ENCODE data around the gene NIT1.

The NIT1 gene

GRCh38 chr1:161080441-161081405 lies 37.2 kb upstream of the NIT1 start:
- H3K27ac Mint-ChIP-seq, result no peak overlapping the region

GRCh38 chr1:161081519-161081918 lies 36.4 kb upstream of the NIT1 start:
- Mint-ChIP-seq H3K4me1 (peaks cover 6% of the 10 kb centered on the region), H3K27ac (no peak overlapping the region), H3K4me3 (no peak overlapping the region), H3K27me3 (no peaks in the 10 kb centered on the region), H3K9me3 (no peaks in the 10 kb centered on the region), H3K36me3 (ENCODE audit: low read depth) (no peaks in the 10 kb centered on the region)
- ATAC-seq, result no peak
- DNase-seq, result no peak

More at GRCh38 chr1:161080441-161081405, 37.2 kb upstream of the NIT1 start:
- no peaks in the 10 kb centered on the region for H3K9me3 Mint-ChIP-seq
- H3K4me3 Mint-ChIP-seq, result no peak overlapping the region
- H3K27me3 Mint-ChIP-seq, result no peaks in the 10 kb centered on the region
- no peaks in the 10 kb centered on the region for H3K36me3 Mint-ChIP-seq (ENCODE audit: low read depth)
- DNase-seq (no peak), ATAC-seq (no peak)
- H3K4me1 Mint-ChIP-seq, result peaks cover 6% of the 10 kb centered on the region

- H3K27me3 Mint-ChIP-seq, result no peaks in the 10 kb centered on the region
- H3K4me3 Mint-ChIP-seq, result no peak overlapping the region
- H3K9me3 Mint-ChIP-seq, result no peaks in the 10 kb centered on the region
- ATAC-seq (no peak), DNase-seq (no peak)
- peaks cover 6% of the 10 kb centered on the region for H3K4me1 Mint-ChIP-seq
- H3K27ac Mint-ChIP-seq, result no peak overlapping the region
- no peaks in the 10 kb centered on the region for H3K36me3 Mint-ChIP-seq (ENCODE audit: low read depth)
These were observed 35.4 kb upstream of the NIT1 start for GRCh38 chr1:161082483-161082882.

- Mint-ChIP-seq H3K9me3 (no peaks in the 10 kb centered on the region), H3K27me3 (no peaks in the 10 kb centered on the region), H3K4me1 (peaks cover 6% of the 10 kb centered on the region), H3K36me3 (ENCODE audit: low read depth) (no peaks in the 10 kb centered on the region), H3K27ac (no peak overlapping the region), H3K4me3 (no peak overlapping the region)
- DNase-seq (no peak), ATAC-seq (peak; percentile 42)
These were observed 34.7 kb upstream of the NIT1 start for GRCh38 chr1:161082996-161083747.

GRCh38 chr1:161083748-161084596 lies 33.9 kb upstream of the NIT1 start:
- DNase-seq, result no peak
- H3K36me3 Mint-ChIP-seq (ENCODE audit: low read depth), result no peaks in the 10 kb centered on the region

GRCh38 chr1:161084597-161084988 lies 33.3 kb upstream of the NIT1 start:
- no peak overlapping the region for H3K4me3 Mint-ChIP-seq
- H3K27me3 Mint-ChIP-seq, result no peaks in the 10 kb centered on the region
- peaks cover 6% of the 10 kb centered on the region for H3K4me1 Mint-ChIP-seq
- ATAC-seq (no peak), DNase-seq (no peak)
- H3K36me3 Mint-ChIP-seq (ENCODE audit: low read depth), result no peaks in the 10 kb centered on the region
- H3K9me3 Mint-ChIP-seq, result no peaks in the 10 kb centered on the region
- no peak overlapping the region for H3K27ac Mint-ChIP-seq

More at GRCh38 chr1:161083748-161084596, 33.9 kb upstream of the NIT1 start:
- ATAC-seq, result no peak
- no peaks in the 10 kb centered on the region for H3K9me3 Mint-ChIP-seq
- no peaks in the 10 kb centered on the region for H3K27me3 Mint-ChIP-seq
- H3K4me1 Mint-ChIP-seq, result peaks cover 6% of the 10 kb centered on the region
- H3K27ac Mint-ChIP-seq, result no peak overlapping the region
- no peak overlapping the region for H3K4me3 Mint-ChIP-seq

GRCh38 chr1:161085165-161085564 lies 32.7 kb upstream of the NIT1 start:
- peaks cover 11% of the 10 kb centered on the region for H3K4me1 Mint-ChIP-seq
- H3K9me3 Mint-ChIP-seq, result no peaks in the 10 kb centered on the region
- H3K27ac Mint-ChIP-seq, result no peak overlapping the region
- ATAC-seq, result no peak
- H3K4me3 Mint-ChIP-seq, result no peak overlapping the region
- no peak for DNase-seq
- H3K27me3 Mint-ChIP-seq, result no peaks in the 10 kb centered on the region
- no peaks in the 10 kb centered on the region for H3K36me3 Mint-ChIP-seq (ENCODE audit: low read depth)

GRCh38 chr1:161086457-161086856 lies 31.4 kb upstream of the NIT1 start:
- Mint-ChIP-seq H3K27me3 (no peaks in the 10 kb centered on the region), H3K36me3 (ENCODE audit: low read depth) (no peaks in the 10 kb centered on the region), H3K9me3 (no peaks in the 10 kb centered on the region), H3K4me3 (no peak overlapping the region), H3K4me1 (peaks cover 17% of the 10 kb centered on the region), H3K27ac (no peak overlapping the region)
- ATAC-seq (no peak), DNase-seq (no peak)

GRCh38 chr1:161088587-161089110 lies 29.3 kb upstream of the NIT1 start:
- no peak for DNase-seq
- no peaks in the 10 kb centered on the region for H3K36me3 Mint-ChIP-seq (ENCODE audit: low read depth)
- H3K4me1 Mint-ChIP-seq, result peaks cover 39% of the 10 kb centered on the region
- H3K27me3 Mint-ChIP-seq, result no peaks in the 10 kb centered on the region
- H3K9me3 Mint-ChIP-seq, result no peaks in the 10 kb centered on the region
- H3K27ac Mint-ChIP-seq, result no peak overlapping the region
- no peak overlapping the region for H3K4me3 Mint-ChIP-seq
- no peak for ATAC-seq

- H3K36me3 Mint-ChIP-seq (ENCODE audit: low read depth), result no peaks in the 10 kb centered on the region
- no peak within 1 kb of the TSS for H3K4me3 Mint-ChIP-seq
- H3K9me3 Mint-ChIP-seq, result no peaks in the 10 kb centered on the region
- H3K27me3 Mint-ChIP-seq, result no peaks in the 10 kb centered on the region
- H3K4me1 Mint-ChIP-seq, result peaks cover 43% of the 10 kb centered on the region
- no peak for ATAC-seq
- no peak for DNase-seq
- no peak within 1 kb of the TSS for H3K27ac Mint-ChIP-seq
These were observed 28.5 kb upstream of the NIT1 start, which contains the start of gene NECTIN4 for GRCh38 chr1:161089251-161089924. NECTIN4 (minus strand) TSS chr1:161089558; CDS start chr1:161089296, 262 bp downstream.

- Mint-ChIP-seq H3K4me3 (no peak overlapping the region), H3K27me3 (no peaks in the 10 kb centered on the region), H3K4me1 (peaks cover 48% of the 10 kb centered on the region), H3K9me3 (no peaks in the 10 kb centered on the region), H3K36me3 (ENCODE audit: low read depth) (no peaks in the 10 kb centered on the region), H3K27ac (no peak overlapping the region)
- ATAC-seq (no peak), DNase-seq (no peak)
These were observed 28.0 kb upstream of the NIT1 start for GRCh38 chr1:161089938-161090337.

- Mint-ChIP-seq H3K27me3 (no peaks in the 10 kb centered on the region), H3K4me3 (no peak overlapping the region), H3K36me3 (ENCODE audit: low read depth) (no peaks in the 10 kb centered on the region), H3K9me3 (no peaks in the 10 kb centered on the region), H3K27ac (peak overlapping the region; percentile 34), H3K4me1 (peaks cover 49% of the 10 kb centered on the region)
- ATAC-seq (peak; percentile 12), DNase-seq (no peak)
These were observed 27.3 kb upstream of the NIT1 start for GRCh38 chr1:161090617-161091016.

GRCh38 chr1:161091093-161091492 lies 26.8 kb upstream of the NIT1 start:
- peaks cover 53% of the 10 kb centered on the region for H3K4me1 Mint-ChIP-seq
- no peaks in the 10 kb centered on the region for H3K36me3 Mint-ChIP-seq (ENCODE audit: low read depth)
- ATAC-seq (no peak), DNase-seq (no peak)
- H3K9me3 Mint-ChIP-seq, result no peaks in the 10 kb centered on the region
- H3K4me3 Mint-ChIP-seq, result no peak overlapping the region
- no peaks in the 10 kb centered on the region for H3K27me3 Mint-ChIP-seq
- H3K27ac Mint-ChIP-seq, result no peak overlapping the region

Data from activated naive CD8-positive, alpha-beta T cell treated with anti-CD3 and anti-CD28 coated beads, Interleukin-2, amount 50 U/mL, for 24 hours (primary cell).